PC-9 (cell line): ENCODE data around the gene ITK. TPM values are rescaled to one million over a fixed set of nuclear protein-coding genes. Genes with fewer than 3 reads are reported as not detected.

Experiments
- BruUV-seq: library from RNA; stranded (reverse); fragments of 400-500 nt; replicated peaks from 2 replicates; lab custom pipeline; 2021; lab: Mats Ljungman, UMichigan
- CTCF ChIA-PET: fragments of 300-600 bp; sonication (Branson Sonifier 250); formaldehyde crosslinking; loops from one replicate; lab custom pipeline; 2022; ENCODE audit warnings: antibody characterized with exemption; lab: Charles Lee
- POLR2A ChIA-PET: fragments of 300-600 bp; sonication (Branson Sonifier 250); formaldehyde crosslinking; loops from one replicate; lab custom pipeline; 2022; ENCODE audit warnings: antibody characterized with exemption; ENCODE audit not compliant: unreplicated experiment; lab: Charles Lee
- DNase-seq, 2 experiments: peaks; one replicate each; pipeline versions ENCODE4 v3.0.0 to v3.0.0-alpha.2; 2015 to 2022; ENCODE audit warnings: mixed read lengths in 1 of 2
- H2AFZ ChIP-seq: fragments of 200-600 bp; sonication (generic); 2 replicates; pipeline ENCODE4 v1.8.1; 2017; ENCODE audit warnings: antibody characterized with exemption
- H3F3A ChIP-seq: fragments of 200-600 bp; sonication (generic); 2 replicates; pipeline ENCODE4 v1.8.1; 2017; ENCODE audit warnings: antibody characterized with exemption, mild to moderate bottlenecking, low read depth; ENCODE audit not compliant: insufficient read depth
- H3K27ac ChIP-seq: fragments of 200-600 bp; sonication (generic); 2 replicates; pipeline ENCODE4 v1.6.1; 2016; ENCODE audit warnings: mixed run types
- H3K27me3 ChIP-seq: fragments of 200-600 bp; sonication (generic); 2 replicates; pipeline ENCODE4 v1.6.1; 2016; ENCODE audit warnings: low read depth, mixed run types; ENCODE audit not compliant: insufficient read depth
- H3K36me3 ChIP-seq: fragments of 200-600 bp; sonication (generic); 2 replicates; pipeline ENCODE4 v1.6.1; 2016; ENCODE audit warnings: low read depth, mixed run types
- H3K4me1 ChIP-seq: fragments of 200-600 bp; sonication (generic); replicated peaks from 2 replicates; pipeline ENCODE4 v1.6.1; 2016; ENCODE audit warnings: mixed run types; ENCODE audit not compliant: insufficient read depth
- H3K4me2 ChIP-seq: fragments of 200-600 bp; sonication (generic); 2 replicates; pipeline ENCODE4 v1.6.1; 2017; ENCODE audit warnings: mixed run types
- H3K4me3 ChIP-seq: fragments of 200-600 bp; sonication (generic); 2 replicates; pipeline ENCODE4 v1.6.1; 2016; ENCODE audit warnings: mixed run types
- H3K79me2 ChIP-seq: fragments of 200-600 bp; sonication (generic); 2 replicates; pipeline ENCODE4 v1.6.1; 2017; ENCODE audit warnings: low read depth, mixed run types
- H3K9me2 ChIP-seq: fragments of 200-600 bp; sonication (generic); 2 replicates; pipeline ENCODE4 v1.8.1; 2017; ENCODE audit warnings: mild to moderate bottlenecking; ENCODE audit not compliant: insufficient read depth
- H3K9me3 ChIP-seq: fragments of 200-600 bp; sonication (generic); 2 replicates; pipeline ENCODE4 v1.8.1; 2016; ENCODE audit warnings: low read depth; ENCODE audit not compliant: insufficient read depth
- H4K20me1 ChIP-seq: fragments of 200-600 bp; sonication (generic); 2 replicates; pipeline ENCODE4 v1.8.1; 2017; ENCODE audit not compliant: insufficient read depth
- CTCF ChIP-seq: fragments of 200-600 bp; sonication (generic); conservative IDR thresholded peaks from 2 replicates; pipeline ENCODE4 v1.6.1; 2017; ENCODE audit warnings: mixed run types, antibody characterized with exemption, mild to moderate bottlenecking, moderate library complexity
- EZH2 ChIP-seq: fragments of 200-600 bp; sonication (generic); IDR thresholded peaks from 2 replicates; pipeline ENCODE4 v1.8.0; 2017; ENCODE audit warnings: antibody characterized with exemption, low read depth
- intact Hi-C: fragments of 100-400 bp; cut with micrococcal nuclease; formaldehyde crosslinking; loops from one replicate; pipeline ENCODE4 v1.10.0; 2022; ENCODE audit not compliant: unreplicated experiment
- total RNA-seq: library from RNA; stranded (reverse); gene quantifications from 2 replicates; pipeline ENCODE4 v1.2.3, GENCODE V29; 2021

ITK gene
- total RNA-seq, 1 experiment from 2014 or later = not detected

GRCh38 chr5:157245476-157245875, 64.8 kb downstream of the ITK start:
- intact Hi-C loops = no loop called here
- no peak for DNase-seq
- TF ChIP-seq EZH2 = no peak
- TF ChIP-seq CTCF = no peak
- Histone ChIP-seq H3K4me2 (no peak overlapping the region), H4K20me1 (no peaks in the 10 kb centered on the region), H3F3A (no peaks in the 10 kb centered on the region), H3K9me3 (no peaks in the 10 kb centered on the region), H2AFZ (no peak overlapping the region), H3K27me3 (peaks cover 30% of the 10 kb centered on the region; the same call in 1 of the 2 replicates), H3K79me2 (no peaks in the 10 kb centered on the region), H3K27ac (no peak overlapping the region), H3K36me3 (no peaks in the 10 kb centered on the region), H3K9me2 (no peaks in the 10 kb centered on the region; the same call in 1 of the 2 replicates), H3K4me1 (no peaks in the 10 kb centered on the region), H3K4me3 (no peak overlapping the region)
- BruUV-seq = no TSS peak
- ChIA-PET POLR2A (no interaction called here), CTCF (no interaction called here)

GRCh38 chr5:157245886-157246285, 65.2 kb downstream of the ITK start:
- CTCF ChIA-PET = no interaction called here
- TF ChIP-seq EZH2 (no peak), CTCF (no peak)
- peaks cover 26% of the 10 kb centered on the region; the same call in 1 of the 2 replicates for H3K27me3 ChIP-seq
- no peaks in the 10 kb centered on the region for H3F3A ChIP-seq
- no peak for DNase-seq
- H3K9me3 ChIP-seq = no peaks in the 10 kb centered on the region
- no TSS peak for BruUV-seq
- H3K4me2 ChIP-seq = no peak overlapping the region
- H4K20me1 ChIP-seq = no peaks in the 10 kb centered on the region
- no peak overlapping the region for H2AFZ ChIP-seq
- intact Hi-C loops = no loop called here
- no peaks in the 10 kb centered on the region for H3K79me2 ChIP-seq
- H3K4me1 ChIP-seq = no peaks in the 10 kb centered on the region
- no peak overlapping the region for H3K4me3 ChIP-seq
- H3K36me3 ChIP-seq = no peaks in the 10 kb centered on the region
- H3K9me2 ChIP-seq = no peaks in the 10 kb centered on the region; the same call in 1 of the 2 replicates
- no peak overlapping the region for H3K27ac ChIP-seq
- POLR2A ChIA-PET = no interaction called here

GRCh38 chr5:157247267-157247666, 66.6 kb downstream of the ITK start:
- POLR2A ChIA-PET = no interaction called here
- Histone ChIP-seq H3K27ac (no peak overlapping the region), H3K79me2 (no peaks in the 10 kb centered on the region), H3K27me3 (peaks cover 21% of the 10 kb centered on the region; the same call in 1 of the 2 replicates), H3K4me3 (no peak overlapping the region), H3K9me2 (no peaks in the 10 kb centered on the region; the same call in 1 of the 2 replicates), H3K36me3 (no peaks in the 10 kb centered on the region), H2AFZ (no peak overlapping the region), H4K20me1 (no peaks in the 10 kb centered on the region), H3F3A (no peaks in the 10 kb centered on the region), H3K4me2 (no peak overlapping the region), H3K4me1 (no peaks in the 10 kb centered on the region), H3K9me3 (no peaks in the 10 kb centered on the region)
- TF ChIP-seq CTCF (no peak), EZH2 (no peak)
- no TSS peak for BruUV-seq
- no peak for DNase-seq
- intact Hi-C loops = no loop called here
- CTCF ChIA-PET = no interaction called here
